ENCODE data around the gene AGMO.

The AGMO gene

DNA sequence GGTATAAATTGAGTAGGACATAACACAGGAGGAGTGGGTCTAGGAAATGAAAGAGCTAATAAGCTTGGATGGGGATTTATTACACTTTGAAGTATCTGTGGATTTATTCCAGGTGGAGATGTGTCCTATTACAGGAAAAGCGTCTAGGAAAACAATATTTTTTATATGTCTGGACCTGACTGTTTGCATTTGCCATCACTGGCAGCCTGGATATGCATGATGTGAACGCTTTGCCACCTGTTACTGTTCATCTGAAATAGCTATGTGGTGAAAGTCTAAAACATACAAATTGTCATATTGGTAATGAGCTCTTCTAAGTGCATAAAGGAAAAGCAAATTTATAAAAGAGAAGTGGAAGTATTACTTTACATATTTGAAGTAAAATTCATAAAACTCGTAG lies 31.6 kb upstream of the AGMO start:
- no peaks in the 10 kb centered on the region for H3K4me1 ChIP-seq (ENCODE audit: control insufficient read depth in 1 of 2, insufficient read depth in 1 of 2, low read depth in 1 of 2, low read length in 1 of 2)
- no peaks in the 10 kb centered on the region for H3K36me3 ChIP-seq
- H3K4me3 ChIP-seq (ENCODE audit: low read depth in 1 of 2, low read length in 1 of 2): no peak overlapping the region
- H3K27ac ChIP-seq: no peak overlapping the region
- H3K9me3 ChIP-seq: no peaks in the 10 kb centered on the region
- TF ChIP-seq, protein P1, sequence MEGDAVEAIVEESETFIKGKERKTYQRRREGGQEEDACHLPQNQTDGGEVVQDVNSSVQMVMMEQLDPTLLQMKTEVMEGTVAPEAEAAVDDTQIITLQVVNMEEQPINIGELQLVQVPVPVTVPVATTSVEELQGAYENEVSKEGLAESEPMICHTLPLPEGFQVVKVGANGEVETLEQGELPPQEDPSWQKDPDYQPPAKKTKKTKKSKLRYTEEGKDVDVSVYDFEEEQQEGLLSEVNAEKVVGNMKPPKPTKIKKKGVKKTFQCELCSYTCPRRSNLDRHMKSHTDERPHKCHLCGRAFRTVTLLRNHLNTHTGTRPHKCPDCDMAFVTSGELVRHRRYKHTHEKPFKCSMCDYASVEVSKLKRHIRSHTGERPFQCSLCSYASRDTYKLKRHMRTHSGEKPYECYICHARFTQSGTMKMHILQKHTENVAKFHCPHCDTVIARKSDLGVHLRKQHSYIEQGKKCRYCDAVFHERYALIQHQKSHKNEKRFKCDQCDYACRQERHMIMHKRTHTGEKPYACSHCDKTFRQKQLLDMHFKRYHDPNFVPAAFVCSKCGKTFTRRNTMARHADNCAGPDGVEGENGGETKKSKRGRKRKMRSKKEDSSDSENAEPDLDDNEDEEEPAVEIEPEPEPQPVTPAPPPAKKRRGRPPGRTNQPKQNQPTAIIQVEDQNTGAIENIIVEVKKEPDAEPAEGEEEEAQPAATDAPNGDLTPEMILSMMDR (IDR thresholded peaks at IDR 0.05): no peak
- H3K27me3 ChIP-seq: no peaks in the 10 kb centered on the region

DNA sequence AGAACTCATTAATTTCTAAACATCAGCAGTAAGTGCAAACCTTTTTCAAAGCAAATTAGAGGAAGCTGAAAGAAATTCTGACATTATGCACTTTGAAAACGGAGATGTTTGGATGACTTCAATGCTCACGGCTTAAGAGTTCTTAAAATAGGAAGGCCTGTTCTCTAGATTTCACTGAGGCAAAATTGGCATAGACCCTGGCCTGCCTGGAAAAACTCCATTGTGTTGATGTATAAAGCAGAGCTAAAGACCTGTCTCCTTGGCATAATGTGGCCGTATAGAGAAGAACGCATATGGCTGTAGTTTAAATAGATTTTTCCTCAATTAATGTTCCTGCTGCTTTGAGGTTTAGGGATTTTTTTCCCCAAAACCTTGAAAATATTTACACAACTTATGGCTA lies 24.5 kb upstream of the AGMO start:
- TF ChIP-seq, protein P1 (IDR thresholded peaks at IDR 0.05): no peak
- H3K36me3 ChIP-seq: no peaks in the 10 kb centered on the region
- no peak overlapping the region for H3K4me3 ChIP-seq (ENCODE audit: low read depth in 1 of 2, low read length in 1 of 2)
- no peaks in the 10 kb centered on the region for H3K27me3 ChIP-seq
- no peak overlapping the region for H3K27ac ChIP-seq
- H3K9me3 ChIP-seq: no peaks in the 10 kb centered on the region
- no peaks in the 10 kb centered on the region for H3K4me1 ChIP-seq (ENCODE audit: control insufficient read depth in 1 of 2, insufficient read depth in 1 of 2, low read depth in 1 of 2, low read length in 1 of 2)

DNA sequence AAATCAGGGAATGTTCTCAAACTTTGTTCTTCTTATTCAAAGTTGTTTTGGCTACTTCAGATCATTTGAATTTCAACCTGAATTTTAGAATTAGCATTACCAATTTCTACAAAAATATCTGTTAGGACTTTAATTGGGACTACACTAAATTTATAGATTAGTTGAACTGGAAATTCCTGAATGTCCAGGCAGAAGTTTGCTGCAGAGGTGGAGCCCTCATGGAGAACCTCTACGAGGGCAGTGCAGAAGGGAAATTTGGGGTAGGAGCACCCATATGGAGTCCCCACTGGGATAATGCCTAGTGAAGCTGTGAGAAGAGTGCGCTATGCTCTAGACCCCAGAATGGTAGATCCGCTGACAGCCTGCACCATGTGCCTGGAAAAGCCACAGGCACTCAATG lies 22.8 kb upstream of the AGMO start:
- Histone ChIP-seq H3K27ac (no peak overlapping the region), H3K27me3 (no peaks in the 10 kb centered on the region), H3K36me3 (no peaks in the 10 kb centered on the region), H3K4me1 (ENCODE audit: control insufficient read depth in 1 of 2, insufficient read depth in 1 of 2, low read depth in 1 of 2, low read length in 1 of 2) (no peaks in the 10 kb centered on the region), H3K4me3 (ENCODE audit: low read depth in 1 of 2, low read length in 1 of 2) (no peak overlapping the region), H3K9me3 (no peaks in the 10 kb centered on the region)
- TF ChIP-seq, protein P1 (IDR thresholded peaks at IDR 0.05): no peak

DNA sequence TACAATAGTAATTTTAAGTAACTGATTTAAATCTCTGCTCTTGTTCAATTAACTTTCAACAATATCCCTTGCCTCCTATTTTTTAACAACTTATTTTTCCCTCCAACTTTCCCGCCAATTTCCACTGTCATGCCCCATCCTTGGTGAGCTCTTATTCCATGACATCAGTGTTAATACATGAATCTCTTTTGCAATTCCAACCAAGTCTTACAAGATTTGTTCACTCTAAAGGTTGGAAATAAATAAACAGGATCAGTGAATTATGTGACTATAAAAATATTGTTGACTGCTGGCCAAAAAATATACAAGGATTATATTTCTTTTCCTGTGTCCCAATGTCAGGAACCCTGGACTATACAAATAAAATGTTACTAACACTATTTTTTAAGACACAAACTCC lies 21.0 kb upstream of the AGMO start:
- H3K9me3 ChIP-seq: no peaks in the 10 kb centered on the region
- TF ChIP-seq, protein P1 (IDR thresholded peaks at IDR 0.05): no peak
- no peaks in the 10 kb centered on the region for H3K27me3 ChIP-seq
- no peak overlapping the region for H3K4me3 ChIP-seq (ENCODE audit: low read depth in 1 of 2, low read length in 1 of 2)
- H3K27ac ChIP-seq: no peak overlapping the region
- H3K36me3 ChIP-seq: no peaks in the 10 kb centered on the region
- no peaks in the 10 kb centered on the region for H3K4me1 ChIP-seq (ENCODE audit: control insufficient read depth in 1 of 2, insufficient read depth in 1 of 2, low read depth in 1 of 2, low read length in 1 of 2)

DNA sequence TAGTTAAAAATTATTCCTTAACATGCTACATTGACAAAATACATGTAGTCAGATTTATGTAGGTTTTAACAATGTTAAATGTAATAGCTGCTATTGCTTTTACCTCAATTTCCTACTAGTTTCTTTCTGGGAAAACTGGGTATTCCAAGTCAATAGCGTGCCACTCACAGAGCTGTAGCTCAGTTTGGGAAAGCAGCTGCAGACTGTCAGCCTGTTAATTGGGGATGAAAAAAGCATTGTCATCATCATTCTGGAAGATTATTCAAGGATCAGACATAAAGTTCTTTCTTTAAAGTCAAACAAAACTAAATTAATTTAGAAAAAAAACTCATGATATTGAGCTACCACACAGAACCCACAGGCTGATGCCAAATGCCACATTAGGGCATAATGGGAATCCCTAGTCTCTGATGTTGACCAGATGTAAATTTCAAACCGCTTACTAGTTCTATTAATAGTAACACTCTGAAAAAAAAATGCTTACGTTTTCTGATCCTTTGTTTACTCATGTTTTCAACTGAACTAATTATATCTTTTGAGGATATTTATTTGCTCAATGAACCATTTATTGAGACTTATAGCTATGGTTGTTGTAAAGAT lies 19.6 kb upstream of the AGMO start:
- Histone ChIP-seq H3K36me3 (no peaks in the 10 kb centered on the region), H3K9me3 (no peaks in the 10 kb centered on the region), H3K4me1 (ENCODE audit: control insufficient read depth in 1 of 2, insufficient read depth in 1 of 2, low read depth in 1 of 2, low read length in 1 of 2) (no peaks in the 10 kb centered on the region), H3K4me3 (ENCODE audit: low read depth in 1 of 2, low read length in 1 of 2) (no peak overlapping the region), H3K27me3 (no peaks in the 10 kb centered on the region), H3K27ac (no peak overlapping the region)
- TF ChIP-seq, protein P1 (IDR thresholded peaks at IDR 0.05): no peak

Data from neutrophil (primary cell).